Pericardium fibroblast (primary cell): Measurements from ENCODE around the gene SUGCT. TPM values are rescaled to one million over a fixed set of nuclear protein-coding genes. Genes with fewer than 3 reads are reported as not detected.

ENCODE experiments used
- total RNA-seq: library from RNA; depleted of rRNA; stranded (reverse); fragments of >200 nt; gene quantifications from 2 replicates; pipeline ENCODE4 v1.2.3, GENCODE V29; 2015

The SUGCT gene
- 7.0 and 11.1 TPM in 2 replicates for total RNA-seq

GRCh38 chr7:40134428-40135316 lies at the start of gene SUGCT, which contains the start of gene MPLKIP:
SUGCT (plus strand) TSS chr7:40135005.
MPLKIP (minus strand) TSS chr7:40134622; CDS start chr7:40134567, 55 bp downstream.

Other genes starting within 250 kb of the SUGCT start
- 36.9 and 46.3 TPM in 2 replicates for gene CDK13, start 184.7 kb upstream of the SUGCT start, total RNA-seq
- 88.9 and 95.5 TPM in 2 replicates for gene MPLKIP, start 383 bp upstream of the SUGCT start, total RNA-seq